Measurements from ENCODE around the gene BARHL1.

- TF ChIP-seq CTCF (conservative IDR thresholded peaks at IDR 0.05; ENCODE audit: low read depth, low read length) (no peak), BHLHE40 (IDR thresholded peaks at IDR 0.05; ENCODE audit: low read depth, low read length) (no peak), USF2 (IDR thresholded peaks at IDR 0.05; ENCODE audit: low read depth, low read length) (no peak), CHD1 (IDR thresholded peaks at IDR 0.05; ENCODE audit: low read depth, low read length) (no peak), POLR2A (IDR thresholded peaks at IDR 0.05; ENCODE audit: low read depth, low read length) (no peak), MAFK (IDR thresholded peaks at IDR 0.05; ENCODE audit: low read depth, low read length) (no peak), RFX5 (IDR thresholded peaks at IDR 0.05; ENCODE audit: low read depth, low read length) (no peak), FOS (IDR thresholded peaks at IDR 0.05; ENCODE audit: low read depth, low read length) (no peak), ELK1 (IDR thresholded peaks at IDR 0.05; ENCODE audit: borderline replicate concordance, low read depth, low read length) (no peak), MXI1 (IDR thresholded peaks at IDR 0.05; ENCODE audit: borderline replicate concordance, low read depth, low read length) (no peak), SMC3 (IDR thresholded peaks at IDR 0.05; ENCODE audit: low read depth, low read length) (no peak), RAD21 (IDR thresholded peaks at IDR 0.05; ENCODE audit: low read length) (no peak)
Observed at GRCh38 chr9:132627594-132627993, 45.2 kb downstream of the BARHL1 start.

Data from IMR-90 (cell line).